Neural progenitor cell (in vitro differentiated cells): ENCODE data around the gene SNUPN. TPM values are rescaled to one million over a fixed set of nuclear protein-coding genes. Genes with fewer than 3 reads are reported as not detected.
A peak's percentile ranks its signal among the peaks of the same experiment; 100 is the strongest.

ENCODE experiments used
- DNase-seq: peaks from one replicate; pipeline ENCODE4 v3.0.0-alpha.2; 2016; ENCODE audit warnings: low spot score
- H2AFZ ChIP-seq: fragments of 200-600 bp; sonication (generic); replicated peaks from 2 replicates; pipeline ENCODE4 v1.6.1; 2016; ENCODE audit warnings: antibody characterized with exemption
- H3F3A ChIP-seq: fragments of 200-600 bp; sonication (generic); 2 replicates; pipeline ENCODE4 v1.6.1; 2016; ENCODE audit warnings: antibody characterized with exemption, low read depth
- H3K27ac ChIP-seq: fragments of 200-600 bp; sonication (generic); 2 replicates; pipeline ENCODE4 v1.5.1; 2016; ENCODE audit warnings: mild to moderate bottlenecking
- H3K27me3 ChIP-seq: fragments of 200-600 bp; sonication (generic); 2 replicates; pipeline ENCODE4 v1.6.1; 2016; ENCODE audit warnings: mild to moderate bottlenecking, moderate library complexity
- H3K36me3 ChIP-seq: fragments of 200-600 bp; sonication (generic); 2 replicates; pipeline ENCODE4 v1.5.1; 2016
- H3K4me1 ChIP-seq: fragments of 200-600 bp; sonication (generic); 2 replicates; pipeline ENCODE4 v1.6.1; 2016; ENCODE audit warnings: mixed run types
- H3K4me2 ChIP-seq: fragments of 200-600 bp; sonication (generic); 2 replicates; pipeline ENCODE4 v1.6.1; 2016
- H3K4me3 ChIP-seq: fragments of 200-600 bp; sonication (generic); 2 replicates; pipeline ENCODE4 v1.5.1; 2016
- H3K79me2 ChIP-seq: fragments of 200-600 bp; sonication (generic); 2 replicates; pipeline ENCODE4 v1.6.1; 2016; ENCODE audit warnings: low read depth
- H3K9ac ChIP-seq: fragments of 200-600 bp; sonication (generic); 2 replicates; pipeline ENCODE4 v1.6.1; 2016
- H3K9me3 ChIP-seq: fragments of 200-600 bp; sonication (generic); 2 replicates; pipeline ENCODE4 v1.5.1; 2016; ENCODE audit warnings: low read depth
- H4K20me1 ChIP-seq: fragments of 200-600 bp; sonication (generic); 2 replicates; pipeline ENCODE4 v1.6.1; 2016; ENCODE audit warnings: low read depth
- H3K27ac Mint-ChIP-seq: 3 replicates; pipeline ENCODE4 v1.8.0; 2021; ENCODE audit warnings: mixed read lengths
- H3K27me3 Mint-ChIP-seq: 2 replicates; pipeline ENCODE4 v1.8.0; 2022; ENCODE audit warnings: low read depth, mild to moderate bottlenecking, inconsistent platforms, moderate library complexity, mixed read lengths; ENCODE audit not compliant: insufficient read depth
- H3K36me3 Mint-ChIP-seq: 3 replicates; pipeline ENCODE4 v1.8.0; 2021; ENCODE audit warnings: mixed read lengths
- H3K4me1 Mint-ChIP-seq: 3 replicates; pipeline ENCODE4 v1.8.0; 2021; ENCODE audit warnings: mixed read lengths
- H3K4me3 Mint-ChIP-seq: 3 replicates; pipeline ENCODE4 v1.8.0; 2021; ENCODE audit warnings: mild to moderate bottlenecking, moderate library complexity, mixed read lengths
- H3K9me3 Mint-ChIP-seq: 3 replicates; pipeline ENCODE4 v1.8.0; 2020; ENCODE audit warnings: mixed read lengths
- CTCF ChIP-seq: fragments of 200-600 bp; sonication (generic); IDR thresholded peaks from 2 replicates; pipeline ENCODE4 v1.5.1; 2017; ENCODE audit warnings: antibody characterized with exemption, mild to moderate bottlenecking
- EZH2 ChIP-seq: fragments of 200-600 bp; sonication (generic); IDR thresholded peaks from 2 replicates; pipeline ENCODE4 v1.6.1; 2017; ENCODE audit warnings: antibody characterized with exemption, mild to moderate bottlenecking, moderate library complexity
- EZH2phosphoT487 ChIP-seq: fragments of 200-600 bp; sonication (generic); IDR thresholded peaks from 2 replicates; pipeline ENCODE4 v1.6.1; 2017; ENCODE audit warnings: antibody characterized with exemption
- total RNA-seq: library from RNA; depleted of rRNA; stranded (reverse); fragments of >200 nt; gene quantifications from 2 replicates; pipeline ENCODE4 v1.2.3, GENCODE V29; 2015; ENCODE audit warnings: low replicate concordance

SNUPN gene
- total RNA-seq = 18.4 and 20.7 TPM in 2 replicates

DNA sequence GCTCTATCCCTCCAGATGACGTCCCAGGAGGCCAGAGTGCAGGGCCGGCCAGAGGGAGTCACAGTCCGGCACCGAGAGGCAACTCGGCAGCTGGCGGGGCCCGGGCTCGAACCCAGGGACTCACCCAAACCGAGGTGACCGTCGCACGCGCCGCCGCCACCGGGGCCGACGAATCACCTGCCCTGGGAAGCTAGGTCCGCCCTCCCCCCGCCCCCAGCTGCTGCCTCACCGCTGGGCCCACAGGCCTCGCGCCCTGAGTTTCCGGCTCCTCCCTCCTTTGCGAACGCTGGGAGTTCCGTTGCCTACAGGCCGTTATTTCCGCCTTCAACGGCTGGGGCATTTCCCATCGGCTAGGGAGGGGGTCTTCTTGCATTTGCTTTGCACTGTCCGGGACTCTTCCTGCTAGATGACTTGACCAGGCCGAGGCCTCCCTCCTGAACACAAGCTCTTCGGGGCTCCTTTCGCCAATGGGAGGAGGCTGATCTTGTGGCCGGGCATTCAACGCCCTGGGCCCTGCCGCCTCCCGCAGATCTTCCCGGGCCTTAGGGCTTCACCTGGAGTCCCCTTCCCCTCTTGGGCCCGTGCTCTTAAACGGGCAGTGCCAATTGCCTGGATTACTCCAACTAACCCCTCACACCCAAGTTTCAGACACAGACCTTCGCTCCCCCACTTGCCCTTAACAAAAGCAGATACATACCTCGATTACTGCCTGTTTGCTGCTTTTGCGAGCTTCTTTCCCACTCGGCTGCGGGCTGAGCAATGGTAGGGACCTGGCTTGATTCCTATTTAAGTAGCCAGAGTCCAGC is at the start of gene SNUPN:
TSS of gene SNUPN (minus strand) at position 184 of the 806 bp plus-strand sequence. CDS start 4,674 bp downstream, outside the sequence.
- peak within 1 kb of the TSS; percentile 91 for H3K4me3 Mint-ChIP-seq
- peak within 1 kb of the TSS; percentile 82 for H3K4me3 ChIP-seq
- peaks cover 33% of the 10 kb centered on the region for H3F3A ChIP-seq
- no peaks in the 10 kb centered on the region for H3K9me3 Mint-ChIP-seq
- no peaks in the 10 kb centered on the region for H3K79me2 ChIP-seq
- peak; percentile 96 for DNase-seq
- H3K27me3 ChIP-seq = no peaks in the 10 kb centered on the region
- TF ChIP-seq CTCF (no peak), EZH2phosphoT487 (no peak), EZH2 (no peak)
- H3K27ac ChIP-seq = peak within 1 kb of the TSS; percentile 83
- H3K27ac Mint-ChIP-seq = peak within 1 kb of the TSS; percentile 94
- peaks cover 6% of the 10 kb centered on the region for H3K27me3 Mint-ChIP-seq
- H3K4me1 ChIP-seq = peaks cover 5% of the 10 kb centered on the region
- no peaks in the 10 kb centered on the region for H3K9me3 ChIP-seq
- H3K36me3 ChIP-seq = no peaks in the 10 kb centered on the region
- H2AFZ ChIP-seq = peak within 1 kb of the TSS; percentile 95
- peak within 1 kb of the TSS; percentile 46 for H3K9ac ChIP-seq
- H3K4me1 Mint-ChIP-seq = peaks cover 8% of the 10 kb centered on the region
- H4K20me1 ChIP-seq = no peaks in the 10 kb centered on the region
- H3K36me3 Mint-ChIP-seq = peaks cover 6% of the 10 kb centered on the region
- H3K4me2 ChIP-seq = peak within 1 kb of the TSS; percentile 85

GRCh38 chr15:75674366-75674765 is 48.8 kb upstream of the SNUPN start:
- no peak for DNase-seq
- Histone ChIP-seq H3K4me3 (no peak overlapping the region), H3K9me3 (no peaks in the 10 kb centered on the region), H3F3A (no peaks in the 10 kb centered on the region), H3K9ac (no peak overlapping the region), H3K27me3 (no peaks in the 10 kb centered on the region), H3K4me2 (no peak overlapping the region), H3K27ac (no peak overlapping the region), H4K20me1 (no peaks in the 10 kb centered on the region), H2AFZ (no peak overlapping the region), H3K36me3 (no peaks in the 10 kb centered on the region), H3K4me1 (peaks cover 29% of the 10 kb centered on the region), H3K79me2 (no peaks in the 10 kb centered on the region)
- no peak for TF ChIP-seq CTCF
- no peak for TF ChIP-seq EZH2phosphoT487
- TF ChIP-seq EZH2 = no peak
- H3K4me1 Mint-ChIP-seq = peaks cover 24% of the 10 kb centered on the region
- no peak overlapping the region for H3K4me3 Mint-ChIP-seq
- H3K27ac Mint-ChIP-seq = no peak overlapping the region
- no peaks in the 10 kb centered on the region for H3K9me3 Mint-ChIP-seq
- no peaks in the 10 kb centered on the region for H3K36me3 Mint-ChIP-seq
- peaks cover 10% of the 10 kb centered on the region for H3K27me3 Mint-ChIP-seq

DNA sequence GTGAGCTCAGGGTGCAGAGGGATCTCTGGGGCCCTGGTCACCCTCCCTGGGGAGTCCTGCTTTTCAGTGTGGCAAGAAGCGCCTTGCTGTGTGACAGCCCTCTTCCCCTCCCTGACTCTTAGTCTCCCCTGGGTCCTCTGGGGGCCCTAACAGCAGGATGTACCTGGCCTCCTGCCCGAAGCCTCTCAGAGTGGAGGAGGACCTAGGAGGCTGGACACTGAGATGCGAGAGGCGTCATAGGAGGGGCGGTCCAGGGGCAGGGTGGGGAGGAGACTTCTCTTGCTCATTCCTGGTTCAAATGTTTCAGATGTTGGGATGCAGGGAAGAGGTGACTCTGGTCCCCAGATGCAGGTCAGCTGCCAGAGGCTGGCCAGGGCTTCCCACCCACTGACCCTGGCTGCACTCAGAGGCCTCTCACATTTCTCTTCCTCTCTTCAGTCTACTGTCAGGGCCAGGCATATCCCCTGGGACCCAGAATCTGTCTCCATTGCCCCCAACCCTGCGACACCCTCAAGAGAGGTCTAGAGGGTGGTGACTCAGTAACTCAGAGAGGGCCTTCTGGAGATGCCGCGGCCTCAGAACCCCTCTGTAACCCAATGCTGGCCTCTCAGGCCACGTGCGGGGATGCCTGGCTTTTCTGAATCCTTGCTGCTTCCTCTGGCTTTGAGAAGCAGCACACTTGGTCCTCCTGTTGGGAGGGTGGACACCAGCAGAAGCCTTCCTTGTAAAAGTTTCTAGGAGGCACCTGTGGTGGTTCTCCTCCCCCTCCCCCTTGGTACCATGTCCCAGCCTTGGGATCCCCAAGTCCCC is 48.1 kb upstream of the SNUPN start:
- DNase-seq = no peak
- no peaks in the 10 kb centered on the region for H3K27me3 ChIP-seq
- no peaks in the 10 kb centered on the region for H4K20me1 ChIP-seq
- H3K4me1 Mint-ChIP-seq = peaks cover 19% of the 10 kb centered on the region
- no peak overlapping the region for H3K27ac ChIP-seq
- no peak overlapping the region for H3K4me3 Mint-ChIP-seq
- H3K9me3 Mint-ChIP-seq = no peaks in the 10 kb centered on the region
- H3K27me3 Mint-ChIP-seq = peaks cover 7% of the 10 kb centered on the region
- TF ChIP-seq EZH2 (no peak), EZH2phosphoT487 (no peak), CTCF (no peak)
- no peak overlapping the region for H3K27ac Mint-ChIP-seq
- no peak overlapping the region for H2AFZ ChIP-seq
- H3K36me3 Mint-ChIP-seq = no peaks in the 10 kb centered on the region
- no peaks in the 10 kb centered on the region for H3K79me2 ChIP-seq
- no peaks in the 10 kb centered on the region for H3F3A ChIP-seq
- H3K4me3 ChIP-seq = no peak overlapping the region
- peaks cover 26% of the 10 kb centered on the region for H3K4me1 ChIP-seq
- no peaks in the 10 kb centered on the region for H3K9me3 ChIP-seq
- peak overlapping the region; percentile 11 for H3K4me2 ChIP-seq
- H3K36me3 ChIP-seq = no peaks in the 10 kb centered on the region
- no peak overlapping the region for H3K9ac ChIP-seq
